ENCODE results near the gene NPHP1. TPM values are rescaled to one million over a fixed set of nuclear protein-coding genes. Genes with fewer than 3 reads are reported as not detected.

The NPHP1 gene
- total RNA-seq, 2 donors from 2014 or later, result 7.1 to 9.2 TPM

GRCh38 chr2:110143982-110144381 is 60.8 kb downstream of the NPHP1 start:
- peaks cover 0 to 1% of the 10 kb centered on the region in 2 donors for H3K4me1 ChIP-seq (ENCODE audit: control insufficient read depth in 1 of 2, low read depth in 2 of 2)
- no peak overlapping the region for H3K4me3 ChIP-seq

GRCh38 chr2:110140401-110140800 is 64.4 kb downstream of the NPHP1 start:
- DNase-seq (ENCODE audit: low spot score), result no peak
- ATAC-seq (ENCODE audit: insufficient number of reproducible peaks, low FRiP score, low read depth), result no peak
- Histone ChIP-seq H3K27me3 (replicated peaks; ENCODE audit: insufficient read depth) (no peaks in the 10 kb centered on the region), H3K4me3 (no peak overlapping the region), H3K4me1 (ENCODE audit: control insufficient read depth in 1 of 2, low read depth in 2 of 2) (no peaks in the 10 kb centered on the region), H3K9me3 (no peaks in the 10 kb centered on the region), H3K36me3 (no peaks in the 10 kb centered on the region), H3K27ac (no peak overlapping the region)
- TF ChIP-seq CTCF (IDR thresholded peaks at IDR 0.05), result no peak

More at GRCh38 chr2:110143982-110144381, 60.8 kb downstream of the NPHP1 start:
- DNase-seq (ENCODE audit: low spot score) (no peak), ATAC-seq (ENCODE audit: insufficient number of reproducible peaks, low FRiP score, low read depth) (no peak)
- H3K9me3 ChIP-seq, result no peaks in the 10 kb centered on the region
- TF ChIP-seq CTCF (IDR thresholded peaks at IDR 0.05), result no peak
- no peak overlapping the region for H3K27ac ChIP-seq
- H3K36me3 ChIP-seq, result no peaks in the 10 kb centered on the region
- no peaks in the 10 kb centered on the region for H3K27me3 ChIP-seq (replicated peaks; ENCODE audit: insufficient read depth)

- Histone ChIP-seq H3K27me3 (replicated peaks; ENCODE audit: insufficient read depth) (no peaks in the 10 kb centered on the region), H3K4me1 (ENCODE audit: control insufficient read depth in 1 of 2, low read depth in 2 of 2) (no peaks in the 10 kb centered on the region), H3K36me3 (no peaks in the 10 kb centered on the region), H3K9me3 (peaks cover 6% of the 10 kb centered on the region), H3K4me3 (no peak overlapping the region), H3K27ac (no peak overlapping the region)
- TF ChIP-seq CTCF (IDR thresholded peaks at IDR 0.05), result no peak
- ATAC-seq (ENCODE audit: insufficient number of reproducible peaks, low FRiP score, low read depth), result no peak
- DNase-seq (ENCODE audit: low spot score), result no peak
Observed at GRCh38 chr2:110134025-110134424, 70.8 kb downstream of the NPHP1 start.

GRCh38 chr2:110131166-110131565 is 73.6 kb downstream of the NPHP1 start:
- TF ChIP-seq CTCF (IDR thresholded peaks at IDR 0.05), result no peak
- Histone ChIP-seq H3K4me3 (no peak overlapping the region), H3K36me3 (no peaks in the 10 kb centered on the region), H3K27ac (no peak overlapping the region), H3K9me3 (peaks cover 6% of the 10 kb centered on the region), H3K27me3 (replicated peaks; ENCODE audit: insufficient read depth) (no peaks in the 10 kb centered on the region), H3K4me1 (ENCODE audit: control insufficient read depth in 1 of 2, low read depth in 2 of 2) (peaks cover 0 to 3% of the 10 kb centered on the region in 2 donors)
- ATAC-seq (ENCODE audit: insufficient number of reproducible peaks, low FRiP score, low read depth) (no peak), DNase-seq (ENCODE audit: low spot score) (no peak)

- no peak for TF ChIP-seq CTCF (IDR thresholded peaks at IDR 0.05)
- H3K9me3 ChIP-seq, result peaks cover 6% of the 10 kb centered on the region
- ATAC-seq (ENCODE audit: insufficient number of reproducible peaks, low FRiP score, low read depth), result no peak
- DNase-seq (ENCODE audit: low spot score), result no peak
- H3K27ac ChIP-seq, result no peak overlapping the region
- peaks cover 0 to 6% of the 10 kb centered on the region in 2 donors for H3K4me1 ChIP-seq (ENCODE audit: control insufficient read depth in 1 of 2, low read depth in 2 of 2)
- no peaks in the 10 kb centered on the region for H3K27me3 ChIP-seq (replicated peaks; ENCODE audit: insufficient read depth)
- no peaks in the 10 kb centered on the region for H3K36me3 ChIP-seq
- no peak overlapping the region for H3K4me3 ChIP-seq
Observed at GRCh38 chr2:110130757-110131156, 74.1 kb downstream of the NPHP1 start.

Measured in thoracic aorta (tissue), 2 donors.